ENCODE data around the gene SLC44A4. TPM values are rescaled to one million over a fixed set of nuclear protein-coding genes. Genes with fewer than 3 reads are reported as not detected.

Gene SLC44A4
- total and polyA plus RNA-seq, 9 of the 15 experiments (the other 6 are each of a cell fraction or from before 2014, with no cell fraction given): 7.9 to 18.6 (median 11.2) TPM

DNA sequence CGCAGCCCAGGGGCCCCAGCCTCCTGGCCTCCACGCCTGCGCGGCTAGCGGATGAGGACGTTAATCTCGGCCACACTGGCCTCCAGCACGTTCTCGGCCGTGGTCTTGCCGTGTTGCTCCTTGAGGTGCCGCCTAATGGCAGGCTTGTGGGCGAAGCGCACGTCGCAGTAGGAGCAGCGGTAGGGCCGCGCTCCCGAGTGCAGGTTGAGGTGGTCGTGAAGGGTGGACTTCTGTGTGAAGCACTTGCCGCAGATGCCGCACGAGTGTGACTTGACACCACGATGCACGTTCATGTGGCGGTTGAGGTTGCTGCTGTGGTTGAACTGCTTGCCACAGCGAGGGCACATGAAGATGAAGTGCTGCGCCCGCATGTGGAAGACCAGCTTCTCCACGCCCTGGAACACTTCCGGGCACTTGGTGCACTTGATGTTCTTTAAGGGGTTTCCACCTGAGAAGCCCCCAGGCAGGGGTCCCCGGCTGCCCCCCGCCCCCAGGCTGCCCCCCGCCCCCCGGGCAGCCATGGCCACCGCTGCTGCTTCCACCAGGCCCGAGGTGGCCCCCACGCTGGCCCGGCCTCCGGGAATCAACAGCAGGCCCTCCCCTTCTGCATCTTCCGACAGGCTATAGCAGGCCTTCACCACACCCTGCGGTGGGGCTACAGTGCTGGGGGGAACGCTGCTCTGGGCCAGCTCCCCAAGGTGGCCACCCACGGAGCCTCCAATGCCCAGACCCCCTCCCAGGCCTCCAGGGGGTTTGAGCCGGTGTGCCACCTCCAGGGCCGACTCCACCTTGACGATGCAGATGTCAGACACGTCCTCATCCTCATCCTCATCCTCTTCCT lies 21.3 kb upstream of the SLC44A4 start (continued):
- peak; percentile 43 for TF ChIP-seq ZFX (CRISPR knock-in tag; IDR thresholded peaks at IDR 0.05)
- TF ChIP-seq DACH1 (IDR thresholded peaks at IDR 0.05; ENCODE audit: partially characterized antibody): no peak
- TF ChIP-seq ETV6 (IDR thresholded peaks at IDR 0.05; ENCODE audit: borderline replicate concordance in 1 of 2, low read depth in 2 of 2, low read length in 1 of 2): no peak
- no peak for TF ChIP-seq ETV6 (CRISPR knock-in tag; IDR thresholded peaks at IDR 0.05; ENCODE audit: borderline replicate concordance)
- 0 out of 2 replicates have a peak, but pooled peaks have one; percentile 7 for TF ChIP-seq MBD2 (IDR thresholded peaks at IDR 0.05; ENCODE audit: borderline replicate concordance, low read depth)
- peak; percentile 46; the same call in 1 of the 2 replicates for TF ChIP-seq ZNF740 (CRISPR knock-in tag; IDR thresholded peaks at IDR 0.05)
- no peak for TF ChIP-seq ZNF740 (tag; IDR thresholded peaks at IDR 0.05)
- TF ChIP-seq ELF4 (CRISPR knock-in tag; IDR thresholded peaks at IDR 0.05): no peak
- TF ChIP-seq SMARCE1 (IDR thresholded peaks at IDR 0.05): no peak
- no peak for TF ChIP-seq BRCA1 (IDR thresholded peaks at IDR 0.05)
- TF ChIP-seq BRCA1 (CRISPR knock-in tag; IDR thresholded peaks at IDR 0.05): 0 out of 2 replicates have a peak, but pooled peaks have one; percentile 50
- 0 out of 2 replicates have a peak, but pooled peaks have one; percentile 18 for TF ChIP-seq L3MBTL2 (IDR thresholded peaks at IDR 0.05)
- no peak for TF ChIP-seq PTBP1 (IDR thresholded peaks at IDR 0.05; ENCODE audit: low read depth, low read length)
- TF ChIP-seq ZBED1 (IDR thresholded peaks at IDR 0.05): no peak
- no peak for TF ChIP-seq ZFP30 (CRISPR knock-in tag; IDR thresholded peaks at IDR 0.05; ENCODE audit: borderline replicate concordance)
- TF ChIP-seq JUN (IDR thresholded peaks at IDR 0.05; ENCODE audit: borderline replicate concordance, low read depth, low read length): no peak
- TF ChIP-seq JUN (CRISPR knock-in tag; IDR thresholded peaks at IDR 0.05; ENCODE audit: borderline replicate concordance): no peak
- no peak for TF ChIP-seq BCOR (IDR thresholded peaks at IDR 0.05)
- no peak for TF ChIP-seq ZBTB8A (IDR thresholded peaks at IDR 0.05; ENCODE audit: partially characterized antibody)
- TF ChIP-seq MED1 (CRISPR knock-in tag; IDR thresholded peaks at IDR 0.05; ENCODE audit: borderline replicate concordance): 0 out of 2 replicates have a peak, but pooled peaks have one; percentile 83
- TF ChIP-seq CXXC5 (CRISPR knock-in tag; IDR thresholded peaks at IDR 0.05): peak; percentile 13; the same call in 1 of the 2 replicates
- TF ChIP-seq USF1 (CRISPR knock-in tag; IDR thresholded peaks at IDR 0.05): no peak
- TF ChIP-seq, protein P1, sequence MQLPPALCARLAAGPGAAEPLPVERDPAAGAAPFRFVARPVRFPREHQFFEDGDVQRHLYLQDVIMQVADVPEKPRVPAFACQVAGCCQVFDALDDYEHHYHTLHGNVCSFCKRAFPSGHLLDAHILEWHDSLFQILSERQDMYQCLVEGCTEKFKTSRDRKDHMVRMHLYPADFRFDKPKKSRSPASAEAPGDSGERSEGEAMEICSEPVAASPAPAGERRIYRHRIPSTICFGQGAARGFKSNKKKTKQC (CRISPR knock-in tag; IDR thresholded peaks at IDR 0.05): no peak
- TF ChIP-seq FIP1L1 (IDR thresholded peaks at IDR 0.05; ENCODE audit: low read depth, low read length, poor library complexity, severe bottlenecking): peak; percentile 43
- TF ChIP-seq SUPT5H (IDR thresholded peaks at IDR 0.05): 0 out of 2 replicates have a peak, but pooled peaks have one; percentile 22
